GM19452 (cell line): ENCODE data around the gene FOXJ1.

Source experiments
- ATAC-seq: cut with Tn5 transposase; IDR thresholded peaks from one replicate; pipeline ENCODE4 v1.9.1; 2021; ENCODE audit not compliant: unreplicated experiment

The FOXJ1 gene

GRCh38 chr17:76092526-76093413 is 48.3 kb downstream of the FOXJ1 start:
- no peak for ATAC-seq

GRCh38 chr17:76091526-76092286 is 49.3 kb downstream of the FOXJ1 start:
- no peak for ATAC-seq

DNA sequence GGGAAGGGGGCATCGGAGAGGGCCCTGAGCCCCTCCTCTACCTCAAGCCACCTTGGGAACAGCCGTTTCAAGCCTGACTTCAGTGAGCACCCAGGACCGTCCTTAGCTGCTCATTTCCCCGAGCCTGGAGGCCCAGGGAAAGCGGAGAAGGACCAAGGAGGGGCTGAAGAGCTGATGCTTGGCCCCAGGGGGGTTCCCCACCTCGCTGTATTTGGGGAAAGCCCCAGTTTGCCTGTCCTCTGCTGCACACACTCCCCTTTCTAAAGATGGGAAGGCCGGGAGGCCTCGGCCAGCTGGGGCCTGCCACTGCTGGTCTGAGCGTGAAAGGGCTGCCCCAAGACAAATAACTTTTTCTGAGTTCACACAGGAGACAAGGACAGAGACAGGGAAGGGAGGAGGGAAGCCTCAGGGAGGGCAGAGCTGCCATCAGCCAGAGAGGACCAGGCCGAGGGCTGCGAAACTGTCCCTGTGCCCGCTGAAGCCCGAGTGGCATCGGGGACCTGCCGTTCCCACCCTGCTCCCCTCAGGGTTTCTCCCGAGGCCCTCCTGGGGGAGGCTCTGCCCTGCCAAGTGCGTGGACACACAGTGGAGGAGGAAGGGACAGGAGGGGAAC is 50.4 kb downstream of the FOXJ1 start:
- ATAC-seq, result no peak

DNA sequence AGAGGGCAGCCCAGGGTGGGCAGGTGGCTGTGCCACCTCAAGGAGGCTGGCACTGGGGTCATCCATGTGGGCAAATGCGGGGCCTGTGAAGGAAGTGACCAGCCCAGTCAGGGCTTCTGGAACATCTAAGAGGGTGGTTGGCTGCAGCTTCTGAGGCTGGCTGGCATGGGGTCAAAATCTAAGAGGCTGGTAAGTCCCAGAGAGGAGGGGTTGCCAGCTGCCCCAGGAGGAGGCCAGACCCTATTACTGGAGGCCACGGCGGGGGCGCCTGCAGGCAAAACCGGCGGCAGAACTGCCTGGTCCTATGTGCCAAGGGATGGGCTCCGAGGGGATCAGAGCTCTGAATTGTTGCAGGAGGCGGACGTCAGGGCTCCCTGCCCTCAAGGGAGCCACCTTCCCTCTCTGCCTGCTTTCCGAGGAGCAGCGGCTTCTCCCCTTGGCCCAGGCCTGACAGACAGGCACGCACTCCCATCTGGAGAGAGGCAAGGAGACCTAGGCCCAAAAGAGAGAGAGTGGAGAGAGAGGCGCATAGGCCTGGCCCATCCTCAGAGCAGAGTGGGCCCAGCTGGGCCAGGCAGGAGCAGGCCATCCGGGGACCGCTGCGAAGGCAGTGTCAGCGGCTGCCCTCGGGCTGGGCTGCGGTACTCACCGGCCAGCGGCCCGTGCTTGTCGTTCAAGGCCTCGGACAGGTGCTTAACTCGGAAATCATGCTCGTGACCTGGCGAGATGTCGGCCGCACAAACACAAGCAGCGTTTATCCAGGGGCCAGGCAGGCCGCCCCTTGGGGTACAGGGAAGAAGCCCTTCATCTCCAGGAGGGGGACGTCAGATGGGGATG is 51.1 kb downstream of the FOXJ1 start:
- no peak for ATAC-seq

DNA sequence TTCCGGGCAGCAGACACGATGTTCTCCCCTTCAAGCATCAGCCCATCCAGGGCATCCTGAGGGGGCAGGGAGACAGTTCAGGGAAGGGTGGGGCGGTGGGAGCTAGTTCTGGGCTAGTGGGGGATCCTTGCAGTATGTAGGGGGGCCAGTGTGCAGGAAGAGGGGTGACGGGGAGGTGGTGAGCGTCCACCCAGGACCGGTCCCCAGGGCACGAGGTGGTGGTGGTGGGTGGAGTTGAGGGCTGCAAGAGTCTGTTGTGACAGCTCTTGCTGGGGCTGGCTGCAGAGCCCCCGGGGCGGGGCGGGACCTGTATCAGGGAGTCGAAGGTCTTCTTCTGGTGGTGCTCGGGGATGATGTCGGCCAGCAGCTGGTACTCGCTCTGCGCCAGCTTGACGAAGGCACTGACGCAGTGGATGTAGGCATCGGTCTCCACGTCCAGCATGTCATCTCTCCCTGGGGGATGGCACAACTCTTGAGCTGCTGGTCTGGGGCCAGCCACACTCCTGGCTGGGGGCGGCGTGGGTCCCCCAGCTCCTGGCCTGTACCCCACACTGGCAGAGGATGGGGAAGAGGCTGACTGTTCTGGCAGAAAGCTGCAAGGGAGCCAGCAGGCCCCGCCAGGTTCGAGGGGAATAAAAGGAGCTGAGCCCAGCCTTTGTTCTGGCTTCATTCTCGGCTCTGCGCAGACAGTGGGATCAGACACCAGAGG is 52.0 kb downstream of the FOXJ1 start:
- no peak for ATAC-seq

- no peak for ATAC-seq
Observed at GRCh38 chr17:76088041-76088867, 52.8 kb downstream of the FOXJ1 start.

DNA sequence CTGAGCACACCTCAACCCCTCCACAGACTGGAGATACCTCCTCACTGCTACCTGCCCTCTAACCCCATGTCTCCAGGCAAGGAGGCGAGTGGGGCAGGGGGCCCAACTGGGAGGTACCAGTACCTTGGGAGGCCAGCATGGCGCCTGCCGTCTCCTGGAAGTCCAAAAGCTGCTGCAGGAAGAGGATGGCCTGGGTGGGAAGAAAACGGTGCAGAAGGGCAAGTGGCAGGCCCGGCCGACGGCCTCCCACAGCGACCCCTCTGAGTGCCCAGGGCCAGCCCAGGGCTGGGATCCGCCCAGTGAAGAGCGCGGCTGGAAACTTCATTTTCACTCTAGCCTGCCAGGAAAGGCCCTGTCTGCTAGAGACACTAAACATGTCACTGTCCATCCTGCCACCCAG is 53.5 kb downstream of the FOXJ1 start:
- ATAC-seq, result no peak

DNA sequence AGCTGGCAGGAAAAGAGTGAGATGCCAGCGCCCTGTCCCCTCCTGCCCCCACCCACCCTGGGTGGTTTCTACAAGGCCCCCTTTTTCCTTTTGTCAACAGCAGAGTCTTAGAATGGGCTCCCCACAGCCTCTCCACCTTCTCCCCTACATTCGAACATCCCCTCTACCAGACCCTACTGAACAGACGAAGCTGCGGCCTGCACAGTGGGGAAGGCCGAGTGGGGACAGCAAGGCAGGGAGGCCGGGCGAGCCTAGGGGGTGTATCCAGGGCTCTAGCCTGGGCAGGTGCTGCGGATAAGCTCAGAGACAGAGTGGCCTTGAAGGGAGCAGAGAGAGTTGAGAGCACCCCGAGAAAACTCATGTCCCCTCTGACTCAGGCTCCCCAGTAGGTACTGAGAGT is 54.7 kb downstream of the FOXJ1 start:
- no peak for ATAC-seq
